Hepatocyte (in vitro differentiated cells): ENCODE measurements around the gene PLXNB2. TPM values are rescaled to one million over a fixed set of nuclear protein-coding genes. Genes with fewer than 3 reads are reported as not detected.

Source experiments
- DNase-seq: peaks from one replicate; pipeline ENCODE4 v3.0.0-alpha.2; 2016; ENCODE audit warnings: low spot score
- H2AFZ ChIP-seq: fragments of 200-600 bp; sonication (generic); 2 replicates; pipeline ENCODE4 v1.6.0; 2016; ENCODE audit warnings: antibody characterized with exemption, mild to moderate bottlenecking
- H3K27ac ChIP-seq: fragments of 200-600 bp; sonication (generic); 2 replicates; pipeline ENCODE4 v1.5.1; 2016; ENCODE audit warnings: mild to moderate bottlenecking
- H3K27me3 ChIP-seq: fragments of 200-600 bp; sonication (generic); 2 replicates; pipeline ENCODE4 v1.6.1; 2016
- H3K36me3 ChIP-seq: fragments of 200-600 bp; sonication (generic); replicated peaks from 2 replicates; pipeline ENCODE4 v1.5.1; 2016; ENCODE audit warnings: low read depth; ENCODE audit not compliant: insufficient read depth
- H3K4me1 ChIP-seq: fragments of 200-600 bp; sonication (generic); 2 replicates; pipeline ENCODE4 v1.5.1; 2016; ENCODE audit warnings: mild to moderate bottlenecking, moderate library complexity; ENCODE audit not compliant: insufficient read depth
- H3K4me2 ChIP-seq: fragments of 200-600 bp; sonication (generic); 2 replicates; pipeline ENCODE4 v1.6.0; 2016
- H3K4me3 ChIP-seq: fragments of 200-600 bp; sonication (generic); 2 replicates; pipeline ENCODE4 v1.5.1; 2016; ENCODE audit warnings: mild to moderate bottlenecking
- H3K79me2 ChIP-seq: fragments of 200-600 bp; sonication (generic); 2 replicates; pipeline ENCODE4 v1.6.0; 2017; ENCODE audit warnings: mild to moderate bottlenecking
- H3K9me2 ChIP-seq: fragments of 200-600 bp; sonication (generic); replicated peaks from 2 replicates; pipeline ENCODE4 v1.6.0; 2017; ENCODE audit warnings: mild to moderate bottlenecking; ENCODE audit not compliant: insufficient read depth
- H3K9me3 ChIP-seq: fragments of 200-600 bp; sonication (generic); 2 replicates; pipeline ENCODE4 v1.5.1; 2016; ENCODE audit warnings: low read depth, mild to moderate bottlenecking
- H4K20me1 ChIP-seq: fragments of 200-600 bp; sonication (generic); 2 replicates; pipeline ENCODE4 v1.6.0; 2016; ENCODE audit warnings: mild to moderate bottlenecking; ENCODE audit not compliant: insufficient read depth, poor library complexity, severe bottlenecking
- CTCF ChIP-seq: fragments of 200-600 bp; sonication (generic); IDR thresholded peaks from 2 replicates; pipeline ENCODE4 v1.5.1; 2016; ENCODE audit warnings: antibody characterized with exemption, mild to moderate bottlenecking; ENCODE audit not compliant: poor library complexity
- EZH2 ChIP-seq: fragments of 200-600 bp; sonication (generic); IDR thresholded peaks from 2 replicates; pipeline ENCODE4 v1.6.1; 2016; ENCODE audit warnings: antibody characterized with exemption, mild to moderate bottlenecking, borderline replicate concordance
- EZH2phosphoT487 ChIP-seq: fragments of 200-600 bp; sonication (generic); IDR thresholded peaks from one replicate; pipeline ENCODE4 v1.6.1; 2018; ENCODE audit warnings: antibody characterized with exemption, mild to moderate bottlenecking, low read depth, moderate library complexity; ENCODE audit not compliant: unreplicated experiment, severe bottlenecking
- WGBS: methylation state at CpG from one replicate; pipeline ENCODE4 v1.1.6; 2016; ENCODE audit warnings: low lambda C conversion rate; ENCODE audit errors: missing lambda C conversion rate; 5-methylcytosine and 5-hydroxymethylcytosine counted together
- polyA plus RNA-seq: library from polyadenylated mRNA; unstranded; fragments of >200 nt; fragmentation: Nextera tagmentation; extraction: Ambion mirVana; gene quantifications from 2 replicates; pipeline ENCODE4 v1.2.1, GENCODE V29; 2016
- total RNA-seq: library from RNA; depleted of rRNA; stranded (reverse); fragments of >200 nt; gene quantifications from 2 replicates; pipeline ENCODE4 v1.2.3, GENCODE V29; 2014

The PLXNB2 gene
- total and polyA plus RNA-seq, 2 experiments from 2014 or later, result 113 to 147 TPM

GRCh38 chr22:50307890-50308596 lies 597 bp upstream of the PLXNB2 start:
- no peak overlapping the region for H3K4me3 ChIP-seq
- TF ChIP-seq EZH2phosphoT487 (no peak), EZH2 (no peak), CTCF (no peak)

GRCh38 chr22:50305923-50306566 lies 1.4 kb downstream of the PLXNB2 start:
- Histone ChIP-seq H3K36me3 (no peaks in the 10 kb centered on the region), H3K9me2 (no peaks in the 10 kb centered on the region), H3K4me2 (peak overlapping the region; percentile 98), H4K20me1 (peaks cover 31% of the 10 kb centered on the region), H3K27ac (peak overlapping the region; percentile 98), H3K9me3 (no peaks in the 10 kb centered on the region), H2AFZ (no peak overlapping the region), H3K4me1 (peaks cover 61% of the 10 kb centered on the region), H3K79me2 (peaks cover 59% of the 10 kb centered on the region), H3K27me3 (no peaks in the 10 kb centered on the region), H3K4me3 (peak overlapping the region; percentile 97)
- TF ChIP-seq EZH2phosphoT487, result no peak
- TF ChIP-seq CTCF, result no peak
- no peak for TF ChIP-seq EZH2
- peak; percentile 87 for DNase-seq
- 8% methylated on average over 21 of the region's 21 CpGs for WGBS

More at GRCh38 chr22:50307890-50308596, 597 bp upstream of the PLXNB2 start:
- H3K36me3 ChIP-seq, result no peaks in the 10 kb centered on the region
- H3K27ac ChIP-seq, result peak overlapping the region; percentile 85
- no peak for DNase-seq
- H4K20me1 ChIP-seq, result peaks cover 11% of the 10 kb centered on the region
- WGBS, result 86% methylated on average over 12 of the region's 19 CpGs
- H3K79me2 ChIP-seq, result peaks cover 39% of the 10 kb centered on the region
- H3K9me3 ChIP-seq, result no peaks in the 10 kb centered on the region
- H3K4me2 ChIP-seq, result peak overlapping the region; percentile 11
- no peaks in the 10 kb centered on the region for H3K27me3 ChIP-seq
- H2AFZ ChIP-seq, result no peak overlapping the region
- H3K4me1 ChIP-seq, result peaks cover 41% of the 10 kb centered on the region
- no peaks in the 10 kb centered on the region for H3K9me2 ChIP-seq

GRCh38 chr22:50305393-50305922 lies 2.0 kb downstream of the PLXNB2 start:
- H3K79me2 ChIP-seq, result peaks cover 65% of the 10 kb centered on the region
- H3K9me3 ChIP-seq, result no peaks in the 10 kb centered on the region
- H3K9me2 ChIP-seq, result no peaks in the 10 kb centered on the region
- H3K4me2 ChIP-seq, result peak overlapping the region; percentile 98
- no peaks in the 10 kb centered on the region for H3K36me3 ChIP-seq
- no peaks in the 10 kb centered on the region for H3K27me3 ChIP-seq
- H3K4me1 ChIP-seq, result peaks cover 66% of the 10 kb centered on the region
- 81% methylated on average over 14 of the region's 14 CpGs for WGBS
- H2AFZ ChIP-seq, result no peak overlapping the region
- H3K27ac ChIP-seq, result peak overlapping the region; percentile 98
- H3K4me3 ChIP-seq, result peak overlapping the region; percentile 12
- H4K20me1 ChIP-seq, result peaks cover 37% of the 10 kb centered on the region
- DNase-seq, result no peak
- TF ChIP-seq EZH2, result no peak
- TF ChIP-seq EZH2phosphoT487, result no peak
